GM18526 (cell line): ENCODE data around the gene PLOD3.

Experiments
- POLR2A ChIP-seq: IDR thresholded peaks from 3 replicates; pipeline ENCODE4 v1.6.1; 2011; ENCODE audit not compliant: insufficient read length; ENCODE audit errors: extremely low read depth

PLOD3 gene

GRCh38 chr7:101241015-101241363 is 23.6 kb upstream of the PLOD3 start:
- no peak for TF ChIP-seq POLR2A

- no peak for TF ChIP-seq POLR2A
Observed at GRCh38 chr7:101240226-101241014, 23.0 kb upstream of the PLOD3 start.

GRCh38 chr7:101239951-101240220 is 22.5 kb upstream of the PLOD3 start:
- TF ChIP-seq POLR2A = no peak

GRCh38 chr7:101239191-101239950 is 22.0 kb upstream of the PLOD3 start:
- no peak for TF ChIP-seq POLR2A

- no peak for TF ChIP-seq POLR2A
Observed at GRCh38 chr7:101238226-101239182, 21.1 kb upstream of the PLOD3 start.

- no peak for TF ChIP-seq POLR2A
Observed at GRCh38 chr7:101237206-101238067, 20.1 kb upstream of the PLOD3 start, which contains the start of gene CLDN15. Gene CLDN15 (minus strand): TSS chr7:101237802. CDS start chr7:101237581, 221 bp downstream.

- no peak for TF ChIP-seq POLR2A
Observed at GRCh38 chr7:101236292-101236835, 19.0 kb upstream of the PLOD3 start.

- no peak for TF ChIP-seq POLR2A
Observed at GRCh38 chr7:101235522-101235921, 18.1 kb upstream of the PLOD3 start.

- TF ChIP-seq POLR2A = no peak
Observed at GRCh38 chr7:101235050-101235449, 17.7 kb upstream of the PLOD3 start.

GRCh38 chr7:101234636-101235035 is 17.3 kb upstream of the PLOD3 start:
- TF ChIP-seq POLR2A = no peak

GRCh38 chr7:101233907-101234547 is 16.6 kb upstream of the PLOD3 start:
- no peak for TF ChIP-seq POLR2A

GRCh38 chr7:101232141-101232850 is 14.9 kb upstream of the PLOD3 start:
- no peak for TF ChIP-seq POLR2A

- no peak for TF ChIP-seq POLR2A
Observed at GRCh38 chr7:101231644-101232043, 14.3 kb upstream of the PLOD3 start.
